SHP77 (cell line): ENCODE data around the gene PATL2.
"Not testable (repeated sequence)": the region's sequence is repeated elsewhere in the genome, so short reads cannot be mapped to it uniquely, and the experiment has no call there.

Source experiments
- DNase-seq, 2 experiments: peaks; one replicate each; lab custom pipeline; 2025; lab: John Stamatoyannopoulos, UW

The PATL2 gene

DNA sequence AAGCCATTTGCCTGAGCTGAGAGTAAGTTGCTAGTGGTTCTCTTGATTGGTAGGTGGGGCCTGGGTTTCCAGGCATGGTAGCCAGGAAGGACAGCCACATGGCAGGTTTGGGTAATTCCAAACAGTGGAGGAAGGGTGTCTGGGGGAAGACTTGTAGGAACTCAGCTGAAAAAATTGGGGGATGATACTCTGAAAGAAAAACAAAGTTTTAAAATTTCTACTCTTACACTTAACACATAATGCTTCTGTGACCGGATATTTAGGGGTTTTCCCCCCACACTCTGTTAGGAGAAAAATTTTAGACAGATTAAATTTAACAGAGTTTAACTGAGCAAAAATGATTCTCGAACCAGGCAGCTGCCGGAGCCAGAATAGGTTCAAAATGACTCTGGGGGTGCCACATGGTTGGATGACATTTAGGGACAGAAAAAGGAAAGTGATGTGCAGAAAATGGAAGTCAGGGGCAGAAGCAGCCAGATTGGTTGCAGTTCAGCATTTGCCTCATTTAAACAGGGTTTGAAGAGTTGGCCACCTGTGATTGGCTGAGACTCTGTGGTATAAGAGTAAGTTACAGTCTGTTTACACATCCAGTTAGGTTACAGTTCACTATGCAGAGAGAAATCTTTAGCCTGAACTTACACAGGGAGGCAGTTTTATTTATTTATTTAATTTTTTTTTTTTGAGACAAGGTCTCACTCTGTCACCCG lies 8.3 kb upstream of the PATL2 start:
- DNase-seq = no peak

DNA sequence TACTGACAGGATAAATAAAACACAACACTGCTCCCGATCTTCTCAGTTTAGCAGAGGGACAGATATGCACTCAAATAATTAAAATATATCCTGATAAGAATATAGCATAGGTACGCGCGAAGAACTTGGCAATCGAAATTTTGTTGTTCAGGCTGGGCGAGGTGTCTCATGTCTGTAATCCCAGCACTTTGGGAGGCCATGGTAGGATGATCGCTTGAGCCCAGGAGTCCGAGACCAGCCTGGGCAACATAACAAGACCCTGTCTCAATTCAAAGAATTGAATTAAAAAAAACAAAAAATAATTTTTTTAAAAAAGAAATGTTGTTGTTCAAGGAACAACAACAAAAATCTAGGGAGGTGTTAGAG lies 7.8 kb upstream of the PATL2 start:
- DNase-seq = no peak

DNA sequence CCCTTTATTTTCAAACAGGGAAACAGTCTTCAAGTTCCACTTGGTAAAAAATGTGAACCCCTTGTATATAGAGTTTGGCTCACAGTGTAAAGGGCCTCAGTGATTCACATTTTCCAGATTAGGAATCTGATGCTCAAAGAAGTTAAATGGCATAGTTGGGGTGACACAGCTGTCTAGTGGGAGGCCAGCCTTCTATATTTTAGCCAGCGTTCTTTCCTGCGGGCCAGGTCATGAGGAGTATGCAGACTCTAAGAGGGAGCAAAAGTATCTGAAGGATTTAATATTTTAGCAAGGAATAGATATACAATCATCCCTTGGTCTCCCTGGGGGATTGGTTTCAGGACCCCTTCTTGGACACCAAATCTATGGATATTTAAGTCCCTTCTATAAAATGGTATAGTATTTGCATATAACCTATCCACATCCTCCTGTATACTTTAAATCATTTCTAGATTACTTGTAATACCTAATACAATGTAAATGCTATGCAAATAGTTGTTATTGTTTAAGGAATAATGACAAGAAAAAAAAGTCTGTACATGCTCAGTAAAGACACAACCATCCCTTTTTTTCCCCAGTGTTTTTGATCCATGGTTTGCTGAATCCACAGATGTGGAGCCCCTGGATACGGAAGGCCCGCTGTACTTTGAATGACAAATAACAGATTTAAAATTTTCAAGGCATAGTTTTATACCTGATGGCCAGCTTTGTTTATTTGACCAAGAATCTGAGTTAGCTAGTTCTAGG lies 7.2 kb upstream of the PATL2 start:
- DNase-seq = no peak

DNA sequence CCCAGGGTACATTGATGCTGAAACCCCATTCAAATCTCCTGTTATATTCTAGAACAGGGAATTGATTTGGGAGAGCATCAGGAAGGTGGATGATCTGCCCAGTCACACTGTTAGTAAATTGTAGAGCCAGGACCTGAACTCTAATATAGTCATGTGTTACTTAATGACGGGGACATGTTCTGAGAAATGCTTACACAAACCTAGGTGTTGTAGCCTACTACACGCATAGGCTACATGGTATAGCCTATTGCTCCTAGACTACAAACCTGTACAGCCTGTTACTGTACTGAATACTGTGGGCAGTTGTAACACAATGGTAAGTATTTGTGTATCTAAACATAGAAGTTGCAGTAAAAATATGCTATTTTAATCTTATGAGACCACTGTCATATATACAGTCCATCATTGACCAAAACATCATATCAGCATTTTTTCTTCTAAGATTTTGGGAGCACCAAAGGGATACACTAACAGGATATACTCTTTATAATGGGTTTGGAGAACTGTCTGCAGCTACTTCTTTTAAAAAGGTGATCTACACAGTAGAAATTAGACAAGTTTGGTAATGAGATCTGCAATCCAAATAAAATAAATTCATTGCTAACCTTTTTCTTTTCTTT lies 6.0 kb upstream of the PATL2 start:
- DNase-seq = no peak

DNA sequence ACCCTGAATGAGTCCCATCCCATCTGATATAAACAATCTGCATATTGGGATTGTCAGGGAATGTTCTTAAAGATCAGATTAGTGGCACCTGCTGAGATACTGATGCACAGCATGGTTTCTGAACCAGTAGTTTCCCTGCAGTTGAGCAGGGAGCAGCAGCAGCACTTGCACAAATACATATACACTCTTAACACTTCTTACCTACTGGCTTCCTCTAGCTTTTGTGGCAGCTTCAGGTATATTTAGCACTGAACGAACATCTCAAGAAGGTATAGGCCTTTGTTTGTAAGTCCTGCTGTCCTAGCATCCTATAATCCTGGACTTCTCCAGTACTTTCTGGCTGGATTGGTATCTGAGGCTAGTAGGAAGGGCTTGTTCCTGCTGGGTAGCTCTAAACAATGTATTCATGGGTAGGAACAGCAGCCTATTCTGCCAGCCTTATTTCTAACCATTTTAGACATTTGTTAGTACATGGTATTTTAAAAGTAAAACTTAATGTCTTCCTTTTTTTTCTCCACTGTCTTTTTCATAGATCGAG lies 4.7 kb upstream of the PATL2 start:
- DNase-seq = no peak

DNA sequence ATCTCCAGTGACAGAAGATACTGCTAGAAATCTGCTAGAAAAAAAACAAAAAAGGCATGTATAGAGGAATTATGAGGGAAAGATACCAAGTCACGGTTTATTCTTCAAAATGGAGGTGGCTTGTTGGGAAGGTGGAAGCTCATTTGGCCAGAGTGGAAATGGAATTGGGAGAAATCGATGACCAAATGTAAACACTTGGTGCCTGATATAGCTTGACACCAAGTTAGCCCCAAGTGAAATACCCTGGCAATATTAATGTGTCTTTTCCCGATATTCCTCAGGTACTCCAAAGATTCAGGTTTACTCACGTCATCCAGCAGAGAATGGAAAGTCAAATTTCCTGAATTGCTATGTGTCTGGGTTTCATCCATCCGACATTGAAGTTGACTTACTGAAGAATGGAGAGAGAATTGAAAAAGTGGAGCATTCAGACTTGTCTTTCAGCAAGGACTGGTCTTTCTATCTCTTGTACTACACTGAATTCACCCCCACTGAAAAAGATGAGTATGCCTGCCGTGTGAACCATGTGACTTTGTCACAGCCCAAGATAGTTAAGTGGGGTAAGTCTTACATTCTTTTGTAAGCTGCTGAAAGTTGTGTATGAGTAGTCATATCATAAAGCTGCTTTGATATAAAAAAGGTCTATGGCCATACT lies 4.1 kb upstream of the PATL2 start:
- DNase-seq = no peak

DNA sequence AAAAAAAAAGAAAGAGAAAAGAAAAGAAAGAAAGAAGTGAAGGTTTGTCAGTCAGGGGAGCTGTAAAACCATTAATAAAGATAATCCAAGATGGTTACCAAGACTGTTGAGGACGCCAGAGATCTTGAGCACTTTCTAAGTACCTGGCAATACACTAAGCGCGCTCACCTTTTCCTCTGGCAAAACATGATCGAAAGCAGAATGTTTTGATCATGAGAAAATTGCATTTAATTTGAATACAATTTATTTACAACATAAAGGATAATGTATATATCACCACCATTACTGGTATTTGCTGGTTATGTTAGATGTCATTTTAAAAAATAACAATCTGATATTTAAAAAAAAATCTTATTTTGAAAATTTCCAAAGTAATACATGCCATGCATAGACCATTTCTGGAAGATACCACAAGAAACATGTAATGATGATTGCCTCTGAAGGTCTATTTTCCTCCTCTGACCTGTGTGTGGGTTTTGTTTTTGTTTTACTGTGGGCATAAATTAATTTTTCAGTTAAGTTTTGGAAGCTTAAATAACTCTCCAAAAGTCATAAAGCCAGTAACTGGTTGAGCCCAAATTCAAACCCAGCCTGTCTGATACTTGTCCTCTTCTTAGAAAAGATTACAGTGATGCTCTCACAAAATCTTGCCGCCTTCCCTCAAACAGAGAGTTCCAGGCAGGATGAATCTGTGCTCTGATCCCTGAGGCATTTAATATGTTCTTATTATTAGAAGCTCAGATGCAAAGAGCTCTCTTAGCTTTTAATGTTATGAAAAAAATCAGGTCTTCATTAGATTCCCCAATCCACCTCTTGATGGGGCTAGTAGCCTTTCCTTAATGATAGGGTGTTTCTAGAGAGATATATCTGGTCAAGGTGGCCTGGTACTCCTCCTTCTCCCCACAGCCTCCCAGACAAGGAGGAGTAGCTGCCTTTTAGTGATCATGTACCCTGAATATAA lies 2.2 kb upstream of the PATL2 start:
- peak; percentile 14 to 31 for DNase-seq

DNA sequence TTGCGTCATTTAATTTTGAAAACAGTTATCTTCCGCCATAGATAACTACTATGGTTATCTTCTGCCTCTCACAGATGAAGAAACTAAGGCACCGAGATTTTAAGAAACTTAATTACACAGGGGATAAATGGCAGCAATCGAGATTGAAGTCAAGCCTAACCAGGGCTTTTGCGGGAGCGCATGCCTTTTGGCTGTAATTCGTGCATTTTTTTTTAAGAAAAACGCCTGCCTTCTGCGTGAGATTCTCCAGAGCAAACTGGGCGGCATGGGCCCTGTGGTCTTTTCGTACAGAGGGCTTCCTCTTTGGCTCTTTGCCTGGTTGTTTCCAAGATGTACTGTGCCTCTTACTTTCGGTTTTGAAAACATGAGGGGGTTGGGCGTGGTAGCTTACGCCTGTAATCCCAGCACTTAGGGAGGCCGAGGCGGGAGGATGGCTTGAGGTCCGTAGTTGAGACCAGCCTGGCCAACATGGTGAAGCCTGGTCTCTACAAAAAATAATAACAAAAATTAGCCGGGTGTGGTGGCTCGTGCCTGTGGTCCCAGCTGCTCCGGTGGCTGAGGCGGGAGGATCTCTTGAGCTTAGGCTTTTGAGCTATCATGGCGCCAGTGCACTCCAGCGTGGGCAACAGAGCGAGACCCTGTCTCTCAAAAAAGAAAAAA lies 1.4 kb upstream of the PATL2 start:
- peak; percentile 26 to 59 for DNase-seq

DNA sequence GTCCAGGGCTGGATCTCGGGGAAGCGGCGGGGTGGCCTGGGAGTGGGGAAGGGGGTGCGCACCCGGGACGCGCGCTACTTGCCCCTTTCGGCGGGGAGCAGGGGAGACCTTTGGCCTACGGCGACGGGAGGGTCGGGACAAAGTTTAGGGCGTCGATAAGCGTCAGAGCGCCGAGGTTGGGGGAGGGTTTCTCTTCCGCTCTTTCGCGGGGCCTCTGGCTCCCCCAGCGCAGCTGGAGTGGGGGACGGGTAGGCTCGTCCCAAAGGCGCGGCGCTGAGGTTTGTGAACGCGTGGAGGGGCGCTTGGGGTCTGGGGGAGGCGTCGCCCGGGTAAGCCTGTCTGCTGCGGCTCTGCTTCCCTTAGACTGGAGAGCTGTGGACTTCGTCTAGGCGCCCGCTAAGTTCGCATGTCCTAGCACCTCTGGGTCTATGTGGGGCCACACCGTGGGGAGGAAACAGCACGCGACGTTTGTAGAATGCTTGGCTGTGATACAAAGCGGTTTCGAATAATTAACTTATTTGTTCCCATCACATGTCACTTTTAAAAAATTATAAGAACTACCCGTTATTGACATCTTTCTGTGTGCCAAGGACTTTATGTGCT lies 721 bp upstream of the PATL2 start:
- peak in 1 of 2 experiments; percentile 15 for DNase-seq

DNA sequence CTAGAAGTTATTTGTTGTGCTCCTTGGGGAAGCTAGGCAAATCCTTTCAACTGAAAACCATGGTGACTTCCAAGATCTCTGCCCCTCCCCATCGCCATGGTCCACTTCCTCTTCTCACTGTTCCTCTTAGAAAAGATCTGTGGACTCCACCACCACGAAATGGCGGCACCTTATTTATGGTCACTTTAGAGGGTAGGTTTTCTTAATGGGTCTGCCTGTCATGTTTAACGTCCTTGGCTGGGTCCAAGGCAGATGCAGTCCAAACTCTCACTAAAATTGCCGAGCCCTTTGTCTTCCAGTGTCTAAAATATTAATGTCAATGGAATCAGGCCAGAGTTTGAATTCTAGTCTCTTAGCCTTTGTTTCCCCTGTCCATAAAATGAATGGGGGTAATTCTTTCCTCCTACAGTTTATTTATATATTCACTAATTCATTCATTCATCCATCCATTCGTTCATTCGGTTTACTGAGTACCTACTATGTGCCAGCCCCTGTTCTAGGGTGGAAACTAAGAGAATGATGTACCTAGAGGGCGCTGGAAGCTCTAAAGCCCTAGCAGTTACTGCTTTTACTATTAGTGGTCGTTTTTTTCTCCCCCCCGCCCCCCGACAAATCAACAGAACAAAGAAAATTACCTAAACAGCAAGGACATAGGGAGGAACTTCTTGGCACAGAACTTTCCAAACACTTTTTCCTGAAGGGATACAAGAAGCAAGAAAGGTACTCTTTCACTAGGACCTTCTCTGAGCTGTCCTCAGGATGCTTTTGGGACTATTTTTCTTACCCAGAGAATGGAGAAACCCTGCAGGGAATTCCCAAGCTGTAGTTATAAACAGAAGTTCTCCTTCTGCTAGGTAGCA lies 657 bp downstream of the PATL2 start:
- DNase-seq = peak in 1 of 2 experiments; percentile 5

DNA sequence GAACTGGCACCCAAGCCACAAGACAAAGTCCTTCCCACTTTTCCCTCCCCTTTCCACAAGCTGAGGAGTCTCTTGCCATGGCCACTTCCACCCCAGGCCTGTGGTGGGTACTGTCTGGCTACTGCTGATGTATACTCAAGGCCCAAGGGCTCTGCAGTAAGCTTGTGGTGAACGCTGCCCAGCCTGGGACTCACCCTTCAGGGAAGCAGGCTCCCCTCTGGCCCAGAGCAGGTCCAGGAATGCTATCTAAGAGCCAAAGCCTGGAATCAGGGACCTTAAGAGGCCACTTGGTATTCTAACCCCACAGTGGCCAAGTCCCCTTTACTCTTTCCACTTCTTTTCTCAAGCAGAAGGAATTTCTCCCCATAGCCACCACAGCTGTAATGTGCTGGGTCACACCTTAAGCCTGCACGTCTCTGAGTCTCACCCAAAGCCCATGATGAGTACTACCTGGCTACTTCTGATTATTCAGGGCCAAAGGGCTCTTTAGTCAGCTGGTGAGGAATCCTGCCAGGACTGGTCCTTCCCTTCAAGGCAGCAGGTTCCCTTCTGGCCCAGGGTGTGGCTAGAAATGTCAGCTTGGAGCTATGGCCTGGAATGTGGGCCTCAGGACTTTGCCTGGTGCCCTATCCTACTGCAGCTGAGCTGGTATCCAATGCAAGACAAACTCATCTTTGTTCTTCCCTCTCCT lies 4.0 kb downstream of the PATL2 start:
- no peak for DNase-seq

DNA sequence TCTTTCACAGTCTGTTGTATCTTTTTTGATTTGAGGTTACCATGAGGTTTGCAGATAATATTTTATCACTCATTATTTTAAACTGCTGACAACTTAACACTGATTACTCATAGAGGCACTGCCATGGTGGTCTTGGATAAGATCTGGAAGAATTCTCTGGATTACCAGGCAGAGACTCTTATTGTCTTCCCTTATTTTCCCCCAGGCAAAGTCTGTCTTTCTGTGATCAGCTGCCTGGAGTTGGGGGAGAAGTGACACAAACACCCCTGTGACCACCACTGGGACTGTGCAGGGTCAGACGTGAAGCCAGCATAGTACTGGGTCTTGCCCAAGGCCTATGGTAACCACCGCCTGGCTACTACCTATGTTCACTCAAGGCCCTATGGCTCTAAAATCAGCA lies 4.7 kb downstream of the PATL2 start:
- no peak for DNase-seq

DNA sequence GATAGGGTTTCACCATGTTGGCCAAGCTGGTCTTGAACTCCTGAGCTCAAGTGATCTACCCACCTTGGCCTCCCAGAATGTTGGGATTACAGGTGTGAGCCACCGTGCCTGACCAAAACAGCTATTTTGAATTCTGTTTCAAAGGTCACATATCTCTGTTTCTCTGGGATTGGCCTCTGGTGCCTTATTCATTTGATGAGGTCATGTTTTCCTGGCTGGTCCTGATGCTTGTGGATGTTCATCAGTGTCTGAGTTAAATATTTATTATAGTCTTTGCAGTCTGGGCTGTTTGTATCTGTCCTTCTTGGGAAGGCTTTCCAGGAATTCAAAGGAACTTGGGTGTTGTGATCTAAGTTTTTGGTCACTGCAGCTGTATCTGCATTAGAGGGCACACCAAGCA lies 5.1 kb downstream of the PATL2 start:
- no peak for DNase-seq

DNA sequence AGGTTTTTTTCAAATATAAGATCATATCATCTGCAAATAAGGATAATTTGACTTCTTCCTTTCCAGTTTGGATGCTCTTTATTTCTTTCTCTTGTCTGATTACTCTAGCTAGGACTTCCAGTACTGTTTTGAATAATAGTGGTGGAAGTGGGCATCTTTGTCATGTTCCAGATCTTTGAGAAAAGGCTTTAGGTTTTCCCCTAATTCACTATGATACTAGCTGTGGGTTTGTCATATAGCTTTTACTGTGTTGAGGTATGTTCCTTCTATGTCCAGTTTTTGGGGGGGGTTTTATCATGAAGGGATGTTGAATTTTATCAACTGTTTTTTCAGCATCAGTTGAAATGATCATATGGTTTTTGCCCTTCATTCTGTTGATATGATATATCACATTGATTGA lies 10.4 kb downstream of the PATL2 start:
- DNase-seq = not testable (repeated sequence)

DNA sequence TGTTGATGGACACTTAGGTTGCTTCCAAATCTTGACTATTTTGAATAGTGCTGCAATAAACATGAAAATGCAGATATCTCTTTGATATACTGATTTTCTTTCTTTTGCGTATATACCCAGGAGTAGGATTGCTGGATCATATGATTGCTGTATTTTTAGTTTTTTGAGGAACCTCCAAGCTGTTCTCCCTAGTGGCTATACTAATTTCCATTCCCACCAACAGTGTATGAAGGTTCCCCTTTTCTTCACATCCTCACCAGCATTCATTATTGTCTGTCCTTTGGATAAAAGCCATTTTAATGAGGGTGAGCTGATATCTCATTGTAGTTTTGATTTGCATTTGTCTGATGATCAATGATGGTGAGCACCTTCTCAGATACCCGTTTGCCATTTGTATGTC lies 12.5 kb downstream of the PATL2 start:
- DNase-seq = no peak

DNA sequence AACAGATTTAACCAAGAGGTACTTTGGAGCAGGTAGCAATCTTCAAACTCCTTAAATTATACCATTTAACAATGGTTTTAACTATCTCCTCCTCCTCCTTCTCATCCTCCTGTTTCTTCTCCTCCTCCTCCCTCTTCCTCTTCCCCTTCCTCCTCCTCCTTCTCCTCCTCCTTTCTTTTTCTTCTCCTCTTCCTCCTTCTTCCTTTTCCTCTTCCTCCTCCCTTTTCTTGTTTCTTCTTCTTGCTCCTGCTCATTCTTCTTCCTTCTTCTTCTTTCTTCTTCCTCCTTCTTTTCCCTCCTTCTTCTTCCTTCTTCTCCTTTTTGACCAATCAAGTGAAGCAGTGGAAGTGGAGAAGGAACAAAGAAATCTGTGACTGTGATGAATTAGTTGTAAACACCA lies 14.1 kb downstream of the PATL2 start:
- no peak for DNase-seq

DNA sequence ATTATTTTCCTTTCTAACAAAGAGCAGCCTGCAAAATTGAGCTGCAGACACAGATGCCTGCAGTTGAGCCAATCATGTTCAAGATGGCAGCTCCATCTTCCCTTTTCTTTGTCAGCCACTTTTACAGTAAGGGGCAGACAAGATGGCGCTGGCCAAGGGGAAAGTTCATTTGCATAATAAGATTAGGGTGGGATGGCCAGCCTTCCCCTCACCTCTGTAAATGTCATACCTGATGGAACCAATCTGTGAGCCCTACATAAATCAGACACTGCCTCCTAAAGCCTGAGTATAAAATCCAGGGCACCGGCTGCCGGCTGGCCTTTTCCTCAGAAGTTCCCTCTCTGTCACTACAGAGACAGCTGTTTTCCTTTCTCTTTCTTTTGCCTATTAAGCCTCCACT lies 15.8 kb downstream of the PATL2 start:
- DNase-seq = no peak

DNA sequence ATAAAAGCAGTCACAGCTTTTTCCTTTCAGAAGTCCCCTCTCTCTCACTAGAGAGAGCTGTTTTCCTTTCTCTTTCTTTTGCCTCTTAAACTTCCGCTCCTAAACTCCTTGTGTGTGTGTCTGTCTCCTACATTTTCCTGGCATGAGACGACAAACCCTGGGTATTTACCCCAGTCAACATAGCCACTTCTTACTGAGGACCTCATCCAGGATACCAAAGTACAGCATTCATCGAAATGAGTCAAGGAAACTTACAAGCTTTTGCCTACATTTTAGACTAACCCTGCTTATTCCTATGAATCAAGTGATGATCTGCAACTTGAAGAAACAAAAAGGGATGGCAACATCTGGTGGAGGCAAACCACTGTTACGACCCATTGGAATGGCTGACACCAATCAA lies 16.7 kb downstream of the PATL2 start:
- DNase-seq = no peak

DNA sequence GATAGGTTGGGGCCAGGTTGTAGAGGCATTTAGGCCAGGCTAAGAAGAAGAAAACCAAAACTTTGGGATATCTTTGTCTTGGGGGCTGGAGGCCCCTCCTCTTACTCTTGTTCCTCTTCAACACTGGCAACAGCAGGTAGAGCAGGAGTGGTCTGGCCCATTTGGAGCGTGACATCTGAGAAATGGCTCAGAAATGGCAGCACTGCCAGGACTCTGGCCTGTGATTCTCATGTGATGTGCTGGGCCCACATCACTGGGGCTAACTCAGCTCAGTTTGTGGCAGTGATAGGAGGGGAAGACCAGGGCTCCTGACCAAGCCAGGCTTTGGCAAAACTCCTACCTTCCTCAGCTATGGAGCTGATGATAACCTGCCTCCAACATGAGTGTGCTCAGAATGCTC lies 18.5 kb downstream of the PATL2 start:
- no peak for DNase-seq
